ENCODE measurements around the gene ATP6V0B. TPM values are rescaled to one million over a fixed set of nuclear protein-coding genes. Genes with fewer than 3 reads are reported as not detected.

The ATP6V0B gene
- total RNA-seq, 1 donor = 104 TPM

DNA sequence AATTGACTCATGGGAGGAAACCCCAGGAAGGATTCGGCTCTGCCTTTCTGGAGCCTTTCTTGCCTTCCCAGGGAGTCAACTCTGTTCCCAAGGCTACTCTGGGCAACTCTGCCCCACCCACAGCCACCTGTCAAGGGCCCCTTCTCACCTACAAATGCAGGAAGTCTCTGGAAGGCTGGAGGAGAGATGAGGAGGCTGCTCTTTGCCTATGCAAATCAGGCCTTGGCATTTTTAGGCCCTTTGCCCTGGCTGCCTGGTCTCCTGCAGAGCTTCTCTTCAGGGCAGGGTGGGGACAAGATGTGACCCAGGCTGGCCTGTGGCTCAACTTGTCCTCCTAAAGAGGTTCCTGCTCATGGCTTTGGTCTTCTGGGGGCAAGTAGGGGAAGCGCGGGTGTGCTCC lies 51.1 kb downstream of the ATP6V0B start:
- no peak overlapping the region for H3K4me3 ChIP-seq (ENCODE audit: low read depth, low read length)
- TF ChIP-seq, protein P1, sequence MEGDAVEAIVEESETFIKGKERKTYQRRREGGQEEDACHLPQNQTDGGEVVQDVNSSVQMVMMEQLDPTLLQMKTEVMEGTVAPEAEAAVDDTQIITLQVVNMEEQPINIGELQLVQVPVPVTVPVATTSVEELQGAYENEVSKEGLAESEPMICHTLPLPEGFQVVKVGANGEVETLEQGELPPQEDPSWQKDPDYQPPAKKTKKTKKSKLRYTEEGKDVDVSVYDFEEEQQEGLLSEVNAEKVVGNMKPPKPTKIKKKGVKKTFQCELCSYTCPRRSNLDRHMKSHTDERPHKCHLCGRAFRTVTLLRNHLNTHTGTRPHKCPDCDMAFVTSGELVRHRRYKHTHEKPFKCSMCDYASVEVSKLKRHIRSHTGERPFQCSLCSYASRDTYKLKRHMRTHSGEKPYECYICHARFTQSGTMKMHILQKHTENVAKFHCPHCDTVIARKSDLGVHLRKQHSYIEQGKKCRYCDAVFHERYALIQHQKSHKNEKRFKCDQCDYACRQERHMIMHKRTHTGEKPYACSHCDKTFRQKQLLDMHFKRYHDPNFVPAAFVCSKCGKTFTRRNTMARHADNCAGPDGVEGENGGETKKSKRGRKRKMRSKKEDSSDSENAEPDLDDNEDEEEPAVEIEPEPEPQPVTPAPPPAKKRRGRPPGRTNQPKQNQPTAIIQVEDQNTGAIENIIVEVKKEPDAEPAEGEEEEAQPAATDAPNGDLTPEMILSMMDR (IDR thresholded peaks at IDR 0.05; ENCODE audit: insufficient read depth, low read depth, low read length) = no peak
- no peak for DNase-seq (ENCODE audit: low read depth)

GRCh38 chr1:44027320-44027719 lies 52.6 kb downstream of the ATP6V0B start:
- TF ChIP-seq, protein P1 (IDR thresholded peaks at IDR 0.05; ENCODE audit: insufficient read depth, low read depth, low read length) = no peak
- no peak for DNase-seq (ENCODE audit: low read depth)
- H3K4me3 ChIP-seq (ENCODE audit: low read depth, low read length) = no peak overlapping the region

Other genes starting within 250 kb of the ATP6V0B start
- gene ARTN, start 41.2 kb upstream of the ATP6V0B start, total RNA-seq = 0.86 TPM in 1 of 2 replicates, not detected in the other
- 18.7 and 20.7 TPM in 2 replicates for gene IPO13, start 28.0 kb upstream of the ATP6V0B start, total RNA-seq
- 18.6 and 22.5 TPM in 2 replicates for gene DPH2, start 5.0 kb upstream of the ATP6V0B start, total RNA-seq
- 57.4 and 91.5 TPM in 2 replicates for gene B4GALT2, start 4.2 kb downstream of the ATP6V0B start, total RNA-seq
- 3.5 and 4.7 TPM in 2 replicates for gene CCDC24, start 16.6 kb downstream of the ATP6V0B start, total RNA-seq
- 11.7 and 15.1 TPM in 2 replicates for gene SLC6A9, start 56.5 kb downstream of the ATP6V0B start, total RNA-seq
- under 0.01 TPM in 2 replicates for gene KLF17, start 143.9 kb downstream of the ATP6V0B start, total RNA-seq
- not detected in 2 replicates for gene KLF18, start 166.7 kb downstream of the ATP6V0B start, total RNA-seq
- gene DMAP1, start 238.5 kb downstream of the ATP6V0B start, total RNA-seq = 14.7 and 19.0 TPM in 2 replicates